GM21528 (cell line): ENCODE measurements around the gene PPIH.
"Not testable (repeated sequence)": the region's sequence is repeated elsewhere in the genome, so short reads cannot be mapped to it uniquely, and the experiment has no call there.

Experiments
- ATAC-seq: cut with Tn5 transposase; IDR thresholded peaks from one replicate; pipeline ENCODE4 v1.9.1; 2021; ENCODE audit warnings: mild to moderate bottlenecking, moderate library complexity; ENCODE audit not compliant: unreplicated experiment, low FRiP score

Gene PPIH

DNA sequence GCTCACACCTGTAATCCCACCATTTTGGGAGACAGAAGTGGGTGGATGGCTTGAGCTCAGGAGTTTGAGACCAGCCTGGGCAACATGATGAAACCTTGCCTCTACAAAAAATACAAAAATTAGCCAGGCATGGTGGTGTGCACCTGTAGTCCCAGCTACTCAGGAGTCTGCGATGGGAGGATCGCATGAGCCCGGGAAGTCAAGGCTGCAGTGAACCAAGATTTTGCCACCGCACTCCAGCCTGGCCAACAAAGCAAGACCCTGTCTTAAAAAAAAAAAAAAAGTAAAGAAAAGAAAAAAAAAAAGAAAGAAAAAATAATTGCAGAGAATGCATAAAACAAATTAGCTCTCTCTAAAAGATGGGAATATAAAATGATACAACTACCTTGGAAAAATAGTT is 67.6 kb downstream of the PPIH start:
- ATAC-seq = not testable (repeated sequence)
